ENCODE measurements around the gene CD40LG. TPM values are rescaled to one million over a fixed set of nuclear protein-coding genes. Genes with fewer than 3 reads are reported as not detected.

CD40LG gene
- polyA plus RNA-seq (2013, experiment 1 of 2): not detected
- polyA plus RNA-seq (2013, experiment 2 of 2): not detected

DNA sequence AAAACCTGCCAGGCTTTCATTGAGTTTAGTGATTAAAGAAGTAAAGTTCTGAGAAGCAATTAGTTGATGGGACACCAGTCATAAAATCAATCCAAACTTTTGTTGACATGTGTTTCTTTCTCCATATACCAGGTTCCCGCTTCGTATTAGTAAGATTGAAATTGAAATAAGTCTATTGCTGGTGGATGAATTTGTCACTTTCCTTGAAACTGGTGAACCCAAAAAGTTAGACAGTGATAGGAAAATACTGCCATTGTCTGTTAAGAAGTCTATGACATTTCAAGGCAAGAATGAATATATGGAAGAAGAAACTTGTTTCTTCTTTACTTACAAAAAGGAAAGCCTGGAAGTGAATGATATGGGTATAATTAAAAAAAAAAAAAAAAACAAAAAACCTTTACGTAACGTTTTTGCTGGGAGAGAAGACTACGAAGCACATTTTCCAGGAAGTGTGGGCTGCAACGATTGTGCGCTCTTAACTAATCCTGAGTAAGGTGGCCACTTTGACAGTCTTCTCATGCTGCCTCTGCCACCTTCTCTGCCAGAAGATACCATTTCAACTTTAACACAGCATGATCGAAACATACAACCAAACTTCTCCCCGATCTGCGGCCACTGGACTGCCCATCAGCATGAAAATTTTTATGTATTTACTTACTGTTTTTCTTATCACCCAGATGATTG, at the start of gene CD40LG:
CD40LG (plus strand) TSS at position 482 of the 684 bp plus-strand sequence; CDS start at position 573, 91 bp downstream.
- Histone ChIP-seq H3K9ac (ENCODE audit: low read depth, low read length) (no peak within 1 kb of the TSS), H3K4me1 (ENCODE audit: insufficient read depth, low read length) (peaks cover 13% of the 10 kb centered on the region; the same call in 1 of the 2 replicates), H3K4me3 (ENCODE audit: low read length) (no peak within 1 kb of the TSS), H3K27ac (ENCODE audit: low read depth, low read length) (no peak within 1 kb of the TSS), H3K9me3 (ENCODE audit: insufficient read depth, low read depth, low read length) (no peaks in the 10 kb centered on the region), H3K27me3 (ENCODE audit: insufficient read depth, low read length) (no peaks in the 10 kb centered on the region), H3K36me3 (ENCODE audit: insufficient read depth, low read length) (no peaks in the 10 kb centered on the region)
- WGBS: 94% methylated on average over 9 of the region's 10 CpGs

DNA sequence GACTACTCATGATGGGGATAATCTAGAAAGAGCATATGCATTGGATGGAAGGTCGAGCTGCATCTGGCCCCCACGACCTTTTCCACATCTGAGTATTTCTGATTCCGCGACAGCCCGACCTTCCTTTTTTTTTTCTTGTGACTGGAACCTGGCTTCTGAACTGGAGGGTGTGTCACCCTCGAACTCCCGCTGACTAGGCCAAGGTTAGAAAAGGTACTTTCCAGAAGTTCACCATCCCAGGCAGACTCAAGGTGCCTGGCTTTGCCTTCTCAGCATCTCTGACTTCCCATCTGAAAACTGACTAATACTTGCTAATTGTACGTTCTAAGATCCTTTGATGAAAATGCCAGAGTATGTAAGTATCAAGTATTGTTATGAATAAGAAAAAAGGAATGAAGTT, 49.3 kb upstream of the CD40LG start:
- Histone ChIP-seq H3K27ac (ENCODE audit: low read depth, low read length) (no peak overlapping the region), H3K4me3 (ENCODE audit: low read length) (no peak overlapping the region), H3K36me3 (ENCODE audit: insufficient read depth, low read length) (no peaks in the 10 kb centered on the region), H3K27me3 (ENCODE audit: insufficient read depth, low read length) (no peaks in the 10 kb centered on the region), H3K9ac (ENCODE audit: low read depth, low read length) (no peak overlapping the region), H3K4me1 (ENCODE audit: insufficient read depth, low read length) (no peaks in the 10 kb centered on the region), H3K9me3 (ENCODE audit: insufficient read depth, low read depth, low read length) (no peaks in the 10 kb centered on the region)
- WGBS: 82% methylated on average over 8 of the region's 8 CpGs

DNA sequence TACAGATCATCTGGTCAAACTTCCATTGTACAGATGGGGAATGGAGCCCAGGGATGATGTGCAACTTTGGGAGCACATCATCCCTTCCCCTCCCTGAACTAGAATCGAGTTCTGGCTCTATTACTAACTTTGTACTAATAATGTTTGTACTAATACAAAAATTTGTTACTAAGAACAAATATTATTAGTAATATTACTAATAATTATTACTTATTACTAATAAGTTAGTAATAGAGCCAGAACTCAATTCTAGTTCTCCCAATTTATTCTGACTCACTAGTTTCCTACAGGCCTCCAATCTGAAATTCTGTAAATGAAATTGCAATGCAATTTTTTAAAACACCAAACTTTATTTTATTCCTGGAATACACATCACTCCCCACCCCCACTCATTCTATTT, 47.9 kb upstream of the CD40LG start:
- no peaks in the 10 kb centered on the region for H3K27me3 ChIP-seq (ENCODE audit: insufficient read depth, low read length)
- WGBS: no CpG with 5 or more reads among the region's 1 CpG

DNA sequence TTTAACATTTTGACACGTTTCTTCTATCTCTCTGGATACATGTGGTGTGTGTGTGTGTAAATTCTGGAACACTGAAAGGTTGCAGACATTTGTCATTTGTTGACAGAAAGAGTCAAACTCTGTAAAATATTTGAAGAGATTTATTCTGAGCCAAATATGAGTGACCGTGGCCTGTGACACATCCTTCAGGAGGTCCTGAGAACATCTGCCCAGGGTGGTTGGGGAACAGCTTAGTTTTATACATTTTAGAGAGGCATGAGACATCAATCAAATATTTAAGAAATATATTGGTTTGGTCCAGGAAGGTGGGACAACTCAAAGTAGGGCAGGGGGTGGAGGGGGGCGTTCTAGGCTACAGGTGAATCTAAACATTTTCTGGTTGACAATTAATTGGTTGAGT, 40.7 kb upstream of the CD40LG start:
- 94% methylated on average over 3 of the region's 3 CpGs for WGBS
- Histone ChIP-seq H3K27me3 (ENCODE audit: insufficient read depth, low read length) (no peaks in the 10 kb centered on the region), H3K9ac (ENCODE audit: low read depth, low read length) (no peak overlapping the region), H3K4me1 (ENCODE audit: insufficient read depth, low read length) (no peaks in the 10 kb centered on the region), H3K27ac (ENCODE audit: low read depth, low read length) (no peak overlapping the region), H3K4me3 (ENCODE audit: low read length) (no peak overlapping the region), H3K36me3 (ENCODE audit: insufficient read depth, low read length) (no peaks in the 10 kb centered on the region), H3K9me3 (ENCODE audit: insufficient read depth, low read depth, low read length) (no peaks in the 10 kb centered on the region)

More for the DNA sequence above, 47.9 kb upstream of the CD40LG start:
- no peaks in the 10 kb centered on the region for H3K36me3 ChIP-seq (ENCODE audit: insufficient read depth, low read length)
- H3K4me3 ChIP-seq (ENCODE audit: low read length): no peak overlapping the region
- H3K9me3 ChIP-seq (ENCODE audit: insufficient read depth, low read depth, low read length): no peaks in the 10 kb centered on the region
- no peak overlapping the region for H3K9ac ChIP-seq (ENCODE audit: low read depth, low read length)
- no peaks in the 10 kb centered on the region for H3K4me1 ChIP-seq (ENCODE audit: insufficient read depth, low read length)
- H3K27ac ChIP-seq (ENCODE audit: low read depth, low read length): no peak overlapping the region

DNA sequence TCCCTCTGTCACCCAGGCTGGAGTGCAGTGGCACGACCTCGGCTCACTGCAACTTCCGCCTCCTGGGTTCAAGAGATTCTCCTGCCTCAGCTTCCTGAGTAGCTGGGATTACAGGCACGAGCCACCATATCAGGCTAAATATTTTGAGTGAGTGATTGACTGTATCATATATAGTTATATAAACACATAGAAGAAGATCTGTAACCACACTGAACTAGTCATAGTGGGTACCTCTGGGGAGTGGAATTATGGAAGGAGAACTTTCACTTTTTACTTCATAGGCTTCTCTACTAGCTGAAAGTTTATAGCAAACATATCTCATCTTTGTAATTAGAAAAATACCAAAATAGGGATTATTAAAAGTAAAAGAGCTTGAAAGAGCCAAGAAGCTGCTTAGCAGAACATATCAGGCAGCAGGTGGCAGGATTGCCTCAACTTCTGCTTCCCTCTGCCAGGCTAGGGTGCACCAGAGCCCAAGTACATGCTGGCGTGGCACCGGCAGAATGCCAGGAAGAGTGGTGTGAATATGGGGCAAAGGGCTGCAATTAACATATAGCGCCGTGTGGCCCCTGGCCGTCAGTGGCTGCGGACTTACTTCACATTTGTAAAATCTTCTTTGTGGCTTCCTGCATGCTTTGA, 39.5 kb upstream of the CD40LG start:
- H3K27me3 ChIP-seq (ENCODE audit: insufficient read depth, low read length): no peaks in the 10 kb centered on the region
- no peaks in the 10 kb centered on the region for H3K9me3 ChIP-seq (ENCODE audit: insufficient read depth, low read depth, low read length)
- H3K27ac ChIP-seq (ENCODE audit: low read depth, low read length): no peak overlapping the region
- WGBS: 74% methylated on average over 9 of the region's 10 CpGs
- H3K4me1 ChIP-seq (ENCODE audit: insufficient read depth, low read length): no peaks in the 10 kb centered on the region
- no peak overlapping the region for H3K4me3 ChIP-seq (ENCODE audit: low read length)
- no peak overlapping the region for H3K9ac ChIP-seq (ENCODE audit: low read depth, low read length)
- H3K36me3 ChIP-seq (ENCODE audit: insufficient read depth, low read length): no peaks in the 10 kb centered on the region

DNA sequence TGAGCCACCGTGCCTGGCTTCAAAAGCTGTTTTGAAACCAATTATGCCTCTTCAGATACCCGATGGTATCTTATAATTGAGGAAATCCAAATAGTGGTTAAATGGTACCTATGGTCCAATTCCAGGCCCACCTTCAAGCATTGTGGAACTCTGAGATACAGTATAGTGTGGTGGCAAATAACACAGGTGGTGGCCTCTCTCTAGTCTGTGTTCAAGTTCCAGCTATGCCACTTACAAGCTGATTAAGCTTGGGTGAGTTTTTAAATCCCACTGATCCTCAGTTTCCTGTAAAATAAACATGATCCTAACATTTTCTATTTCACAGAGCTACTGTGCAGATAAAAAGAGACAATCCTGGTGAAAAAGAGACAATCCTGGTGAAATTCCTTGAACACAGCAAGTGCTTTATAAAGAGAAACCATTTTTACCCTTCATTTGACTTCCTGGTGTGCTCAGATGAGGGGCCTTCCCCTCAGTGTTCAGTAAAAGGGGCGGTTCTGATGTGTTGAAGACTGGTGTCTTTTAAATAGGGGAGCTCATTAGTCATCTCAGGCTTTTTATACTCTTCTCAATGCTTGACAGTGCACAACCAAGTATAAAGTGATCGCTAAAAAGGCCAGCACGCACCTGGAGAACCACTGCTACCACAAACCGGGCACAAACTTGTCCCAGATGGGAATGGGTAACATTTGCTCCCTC, 30.8 kb upstream of the CD40LG start:
- H3K27ac ChIP-seq (ENCODE audit: low read depth, low read length): no peak overlapping the region
- H3K27me3 ChIP-seq (ENCODE audit: insufficient read depth, low read length): no peaks in the 10 kb centered on the region
- H3K9me3 ChIP-seq (ENCODE audit: insufficient read depth, low read depth, low read length): no peaks in the 10 kb centered on the region
- H3K4me3 ChIP-seq (ENCODE audit: low read length): no peak overlapping the region
- no peaks in the 10 kb centered on the region for H3K36me3 ChIP-seq (ENCODE audit: insufficient read depth, low read length)
- H3K4me1 ChIP-seq (ENCODE audit: insufficient read depth, low read length): no peaks in the 10 kb centered on the region
- WGBS: 99% methylated on average over 6 of the region's 6 CpGs
- H3K9ac ChIP-seq (ENCODE audit: low read depth, low read length): no peak overlapping the region

DNA sequence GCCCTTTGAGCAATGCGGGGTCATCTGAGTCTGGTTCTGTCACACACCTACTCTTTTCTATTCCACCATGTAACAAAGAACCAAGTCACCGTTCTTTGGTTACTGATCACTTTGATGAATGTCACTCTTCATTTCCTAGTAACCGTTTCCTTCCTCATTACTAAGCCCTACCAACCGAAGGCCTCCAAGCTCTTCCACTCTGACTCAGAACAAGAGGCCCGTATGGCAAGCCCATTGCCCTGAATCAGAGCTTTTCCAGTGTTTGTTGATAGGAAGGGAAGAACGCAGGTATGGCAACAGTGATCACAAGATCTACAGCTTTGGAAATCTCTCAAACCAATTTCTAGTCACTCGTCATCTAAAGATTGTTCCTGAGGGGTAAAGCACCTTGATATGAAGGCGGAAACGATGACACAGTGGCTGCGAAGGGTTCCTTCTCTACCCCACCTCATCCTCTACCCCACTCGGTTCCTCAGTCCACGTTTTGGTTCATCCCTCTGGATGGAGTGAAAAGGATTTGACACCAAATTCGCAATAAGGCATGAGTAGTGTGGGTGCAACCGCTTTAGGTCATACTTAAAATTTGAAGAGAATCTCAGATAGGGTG, 28.0 kb upstream of the CD40LG start:
- Histone ChIP-seq H3K4me1 (ENCODE audit: insufficient read depth, low read length) (no peaks in the 10 kb centered on the region), H3K27ac (ENCODE audit: low read depth, low read length) (no peak overlapping the region), H3K9me3 (ENCODE audit: insufficient read depth, low read depth, low read length) (no peaks in the 10 kb centered on the region), H3K9ac (ENCODE audit: low read depth, low read length) (no peak overlapping the region), H3K4me3 (ENCODE audit: low read length) (no peak overlapping the region), H3K27me3 (ENCODE audit: insufficient read depth, low read length) (no peaks in the 10 kb centered on the region), H3K36me3 (ENCODE audit: insufficient read depth, low read length) (no peaks in the 10 kb centered on the region)
- WGBS: 95% methylated on average over 11 of the region's 14 CpGs

DNA sequence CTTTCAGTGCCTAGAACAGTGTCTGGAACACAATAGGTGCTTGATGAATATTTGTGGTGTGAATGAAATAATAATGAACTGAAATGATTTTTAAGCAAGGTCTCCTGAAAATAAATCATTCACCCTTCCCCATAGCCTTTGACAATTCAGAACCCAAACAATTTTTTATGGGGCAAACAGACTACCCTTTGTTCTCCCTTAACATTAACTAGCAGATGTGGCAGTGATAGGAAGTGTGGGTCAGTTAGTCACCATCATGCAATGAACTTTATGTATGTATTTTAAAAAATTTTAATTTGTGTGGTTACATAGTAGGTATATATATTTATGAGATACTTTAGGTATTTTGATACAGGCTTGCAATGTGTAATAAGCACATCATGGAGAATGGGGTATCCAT, 27.2 kb upstream of the CD40LG start:
- no peaks in the 10 kb centered on the region for H3K4me1 ChIP-seq (ENCODE audit: insufficient read depth, low read length)
- no peak overlapping the region for H3K4me3 ChIP-seq (ENCODE audit: low read length)
- H3K9me3 ChIP-seq (ENCODE audit: insufficient read depth, low read depth, low read length): no peaks in the 10 kb centered on the region
- no peak overlapping the region for H3K27ac ChIP-seq (ENCODE audit: low read depth, low read length)
- H3K36me3 ChIP-seq (ENCODE audit: insufficient read depth, low read length): no peaks in the 10 kb centered on the region
- no peak overlapping the region for H3K9ac ChIP-seq (ENCODE audit: low read depth, low read length)
- no peaks in the 10 kb centered on the region for H3K27me3 ChIP-seq (ENCODE audit: insufficient read depth, low read length)

DNA sequence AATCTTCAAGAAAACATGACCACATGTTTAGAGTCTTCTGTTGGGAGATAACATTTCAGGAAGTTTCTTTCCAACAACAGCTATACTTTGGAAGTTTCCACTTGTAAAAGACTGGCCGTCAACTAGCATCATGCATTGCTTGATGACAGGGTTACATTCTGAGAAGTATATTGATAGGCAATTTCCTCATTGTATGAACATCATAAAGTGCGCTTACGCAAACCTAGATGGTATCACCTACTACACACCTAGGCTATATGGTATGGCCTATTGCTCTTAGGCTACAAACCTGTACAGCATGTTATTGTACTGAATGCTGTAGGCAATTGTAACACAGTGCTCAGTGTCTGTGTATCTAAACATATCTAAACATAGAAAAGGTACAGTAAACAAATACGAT, 25.4 kb upstream of the CD40LG start:
- Histone ChIP-seq H3K27ac (ENCODE audit: low read depth, low read length) (no peak overlapping the region), H3K9me3 (ENCODE audit: insufficient read depth, low read depth, low read length) (no peaks in the 10 kb centered on the region), H3K4me3 (ENCODE audit: low read length) (no peak overlapping the region), H3K27me3 (ENCODE audit: insufficient read depth, low read length) (no peaks in the 10 kb centered on the region), H3K36me3 (ENCODE audit: insufficient read depth, low read length) (no peaks in the 10 kb centered on the region), H3K4me1 (ENCODE audit: insufficient read depth, low read length) (no peaks in the 10 kb centered on the region), H3K9ac (ENCODE audit: low read depth, low read length) (no peak overlapping the region)
- WGBS: 100% methylated on average over 1 of the region's 4 CpGs

DNA sequence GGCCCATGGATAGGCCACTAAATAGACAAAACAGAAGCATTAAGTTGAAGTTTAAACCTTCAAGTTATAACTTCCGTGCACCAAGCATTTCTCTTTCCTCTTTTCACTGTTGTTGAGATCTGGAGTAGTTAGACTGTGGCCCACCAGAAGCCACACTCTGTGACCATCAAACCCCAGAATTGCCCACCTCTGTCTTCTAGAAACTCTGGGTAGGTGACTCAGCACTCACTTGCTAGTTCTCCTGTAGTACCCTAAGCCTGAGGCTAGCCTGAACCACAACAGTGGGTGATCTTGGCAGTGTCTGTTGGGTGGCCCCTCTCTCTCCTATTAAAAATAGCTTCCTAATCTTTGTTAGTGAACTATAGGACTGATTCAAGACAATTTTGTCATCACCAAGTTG, 24.6 kb upstream of the CD40LG start:
- no peak overlapping the region for H3K9ac ChIP-seq (ENCODE audit: low read depth, low read length)
- H3K36me3 ChIP-seq (ENCODE audit: insufficient read depth, low read length): no peaks in the 10 kb centered on the region
- WGBS: no CpG with 5 or more reads among the region's 1 CpG
- no peaks in the 10 kb centered on the region for H3K4me1 ChIP-seq (ENCODE audit: insufficient read depth, low read length)
- no peaks in the 10 kb centered on the region for H3K9me3 ChIP-seq (ENCODE audit: insufficient read depth, low read depth, low read length)
- H3K4me3 ChIP-seq (ENCODE audit: low read length): no peak overlapping the region
- H3K27me3 ChIP-seq (ENCODE audit: insufficient read depth, low read length): no peaks in the 10 kb centered on the region
- no peak overlapping the region for H3K27ac ChIP-seq (ENCODE audit: low read depth, low read length)

DNA sequence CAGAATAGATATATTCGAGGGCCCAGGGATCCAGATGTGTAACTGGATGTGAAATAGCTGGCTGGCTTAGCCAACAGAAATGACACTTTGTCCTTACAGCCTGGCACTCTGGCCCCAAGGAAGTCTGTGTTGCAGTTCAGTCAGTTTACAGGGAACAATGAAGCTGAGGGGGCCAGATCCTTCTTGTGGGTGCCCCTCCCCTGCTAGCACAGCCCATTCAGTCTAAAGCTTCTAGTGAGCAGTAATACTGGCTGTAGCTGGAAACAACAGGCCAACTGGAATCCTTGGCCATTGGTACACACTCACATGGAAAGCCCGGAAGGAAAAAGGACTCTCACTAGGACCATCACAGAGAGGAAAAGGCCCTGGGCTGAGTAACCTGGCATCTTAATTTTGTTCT, 22.7 kb upstream of the CD40LG start:
- 91% methylated on average over 2 of the region's 2 CpGs for WGBS
- Histone ChIP-seq H3K9ac (ENCODE audit: low read depth, low read length) (no peak overlapping the region), H3K27ac (ENCODE audit: low read depth, low read length) (no peak overlapping the region), H3K9me3 (ENCODE audit: insufficient read depth, low read depth, low read length) (no peaks in the 10 kb centered on the region), H3K27me3 (ENCODE audit: insufficient read depth, low read length) (no peaks in the 10 kb centered on the region), H3K4me3 (ENCODE audit: low read length) (no peak overlapping the region), H3K4me1 (ENCODE audit: insufficient read depth, low read length) (no peaks in the 10 kb centered on the region), H3K36me3 (ENCODE audit: insufficient read depth, low read length) (no peaks in the 10 kb centered on the region)
